Measurements from ENCODE around the gene UBXN7. TPM values are rescaled to one million over a fixed set of nuclear protein-coding genes. Genes with fewer than 3 reads are reported as not detected.

The UBXN7 gene
- total and polyA plus RNA-seq, 4 donors, result 5.2 to 45.8 (median 25.3) TPM

- no peaks in the 10 kb centered on the region for H3K9me3 ChIP-seq (ENCODE audit: control insufficient read depth in 4 of 4, insufficient read depth in 3 of 4, low read length in 3 of 4)
- ATAC-seq (ENCODE audit: insufficient read depth, low FRiP score) (no peak), DNase-seq (no peak)
- 69% methylated on average over 3 of the region's 3 CpGs for WGBS, 2 donors
- no peak overlapping the region for H3K9ac ChIP-seq (ENCODE audit: insufficient read depth in 1 of 2, low read length in 2 of 2)
- TF ChIP-seq, protein P1, sequence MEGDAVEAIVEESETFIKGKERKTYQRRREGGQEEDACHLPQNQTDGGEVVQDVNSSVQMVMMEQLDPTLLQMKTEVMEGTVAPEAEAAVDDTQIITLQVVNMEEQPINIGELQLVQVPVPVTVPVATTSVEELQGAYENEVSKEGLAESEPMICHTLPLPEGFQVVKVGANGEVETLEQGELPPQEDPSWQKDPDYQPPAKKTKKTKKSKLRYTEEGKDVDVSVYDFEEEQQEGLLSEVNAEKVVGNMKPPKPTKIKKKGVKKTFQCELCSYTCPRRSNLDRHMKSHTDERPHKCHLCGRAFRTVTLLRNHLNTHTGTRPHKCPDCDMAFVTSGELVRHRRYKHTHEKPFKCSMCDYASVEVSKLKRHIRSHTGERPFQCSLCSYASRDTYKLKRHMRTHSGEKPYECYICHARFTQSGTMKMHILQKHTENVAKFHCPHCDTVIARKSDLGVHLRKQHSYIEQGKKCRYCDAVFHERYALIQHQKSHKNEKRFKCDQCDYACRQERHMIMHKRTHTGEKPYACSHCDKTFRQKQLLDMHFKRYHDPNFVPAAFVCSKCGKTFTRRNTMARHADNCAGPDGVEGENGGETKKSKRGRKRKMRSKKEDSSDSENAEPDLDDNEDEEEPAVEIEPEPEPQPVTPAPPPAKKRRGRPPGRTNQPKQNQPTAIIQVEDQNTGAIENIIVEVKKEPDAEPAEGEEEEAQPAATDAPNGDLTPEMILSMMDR (IDR thresholded peaks at IDR 0.05; ENCODE audit: control extremely low read depth, extremely low read depth), result no peak
- H3K4me1 ChIP-seq (ENCODE audit: control insufficient read depth in 5 of 5, insufficient read depth in 5 of 5, low read length in 5 of 5), result no peaks in the 10 kb centered on the region
- H3K4me3 ChIP-seq, result no peak overlapping the region
- no peaks in the 10 kb centered on the region for H3K27me3 ChIP-seq (ENCODE audit: control insufficient read depth in 3 of 3, insufficient read depth in 3 of 3, low read length in 2 of 3)
- no peaks in the 10 kb centered on the region for H3K36me3 ChIP-seq (ENCODE audit: control insufficient read depth in 4 of 4, insufficient read depth in 4 of 4, low read length in 4 of 4)
- H3K27ac ChIP-seq (ENCODE audit: low read depth in 1 of 2, low read length in 1 of 2), result no peak overlapping the region
Observed at GRCh38 chr3:196440696-196441095, 8.5 kb upstream of the UBXN7 start.

DNA sequence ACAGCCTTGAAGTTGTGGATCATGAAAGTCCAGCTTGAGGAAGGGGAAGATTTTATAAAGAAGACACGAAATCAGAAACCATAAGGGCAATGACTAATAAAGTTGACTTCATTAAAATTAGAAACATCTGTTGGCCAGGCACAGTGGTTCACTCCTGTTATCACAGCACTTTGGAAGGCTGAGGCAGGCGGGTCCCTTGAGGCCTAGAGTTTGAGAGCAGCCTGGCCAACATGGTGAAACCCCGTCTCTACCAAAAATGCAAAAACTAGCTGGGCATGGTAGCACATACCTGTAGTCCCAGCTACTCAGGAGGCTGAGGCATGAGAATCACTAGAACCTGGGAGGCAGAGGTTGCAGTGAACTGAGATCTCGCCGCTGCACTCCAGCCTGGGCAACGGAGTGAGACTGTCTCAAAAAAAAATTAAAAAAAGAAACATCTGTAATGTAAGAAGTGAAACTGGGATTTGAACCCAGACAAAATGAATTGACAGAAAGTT lies 7.9 kb upstream of the UBXN7 start:
- no peaks in the 10 kb centered on the region for H3K4me1 ChIP-seq (ENCODE audit: control insufficient read depth in 5 of 5, insufficient read depth in 5 of 5, low read length in 5 of 5)
- H3K27me3 ChIP-seq (ENCODE audit: control insufficient read depth in 3 of 3, insufficient read depth in 3 of 3, low read length in 2 of 3), result no peaks in the 10 kb centered on the region
- DNase-seq (no peak), ATAC-seq (ENCODE audit: insufficient read depth, low FRiP score) (no peak)
- H3K4me3 ChIP-seq, result no peak overlapping the region
- H3K9ac ChIP-seq (ENCODE audit: insufficient read depth in 1 of 2, low read length in 2 of 2), result no peak overlapping the region
- no peaks in the 10 kb centered on the region for H3K36me3 ChIP-seq (ENCODE audit: control insufficient read depth in 4 of 4, insufficient read depth in 4 of 4, low read length in 4 of 4)
- no peaks in the 10 kb centered on the region for H3K9me3 ChIP-seq (ENCODE audit: control insufficient read depth in 4 of 4, insufficient read depth in 3 of 4, low read length in 3 of 4)
- TF ChIP-seq, protein P1 (IDR thresholded peaks at IDR 0.05; ENCODE audit: control extremely low read depth, extremely low read depth), result no peak
- WGBS, 2 donors, result 84 to 91% methylated on average over 6 of the region's 6 CpGs
- no peak overlapping the region for H3K27ac ChIP-seq (ENCODE audit: low read depth in 1 of 2, low read length in 1 of 2)

- Histone ChIP-seq H3K4me1 (ENCODE audit: control insufficient read depth in 5 of 5, insufficient read depth in 5 of 5, low read length in 5 of 5) (peaks cover 0 to 10% (median 2%) of the 10 kb centered on the region in 5 donors), H3K4me3 (peak overlapping the region; percentile 89), H3K36me3 (ENCODE audit: control insufficient read depth in 4 of 4, insufficient read depth in 4 of 4, low read length in 4 of 4) (peaks cover 0 to 3% (median under 1%) of the 10 kb centered on the region in 4 donors), H3K9me3 (ENCODE audit: control insufficient read depth in 4 of 4, insufficient read depth in 3 of 4, low read length in 3 of 4) (no peaks in the 10 kb centered on the region), H3K9ac (ENCODE audit: insufficient read depth in 1 of 2, low read length in 2 of 2) (peak overlapping the region; percentile 71 to 74), H3K27me3 (ENCODE audit: control insufficient read depth in 3 of 3, insufficient read depth in 3 of 3, low read length in 2 of 3) (no peaks in the 10 kb centered on the region), H3K27ac (ENCODE audit: low read depth in 1 of 2, low read length in 1 of 2) (peak overlapping the region; percentile 84 to 94)
- peak; percentile 42 to 80 (median 76) for DNase-seq
- peak; percentile 55 for ATAC-seq (ENCODE audit: insufficient read depth, low FRiP score)
- TF ChIP-seq, protein P1 (IDR thresholded peaks at IDR 0.05; ENCODE audit: control extremely low read depth, extremely low read depth), result no peak
- WGBS, 2 donors, result 1 to 2% methylated on average over 39 to 50 of the region's 50 CpGs
Observed at GRCh38 chr3:196431181-196432136, 768 bp downstream of the UBXN7 start.
